Muscle of leg (tissue), 11 donors: ENCODE measurements around the gene SLC7A5. TPM values are rescaled to one million over a fixed set of nuclear protein-coding genes. Genes with fewer than 3 reads are reported as not detected.
A peak's percentile ranks its signal among the peaks of the same experiment; 100 is the strongest.
"Not testable (repeated sequence)": the region's sequence is repeated elsewhere in the genome, so short reads cannot be mapped to it uniquely, and the experiment has no call there.

Experiments used
- DNase-seq: peaks from one replicate; pipeline ENCODE4 v3.0.0; 2013
- H3K27ac ChIP-seq: one replicate; pipeline ENCODE4 v1.5.1; 2013; ENCODE audit warnings: mild to moderate bottlenecking, low read length, control low read depth
- H3K27me3 ChIP-seq: one replicate; pipeline ENCODE4 v1.6.1; 2013; ENCODE audit warnings: low read length; ENCODE audit not compliant: control insufficient read depth, insufficient read depth
- H3K36me3 ChIP-seq: one replicate; pipeline ENCODE4 v1.6.1; 2013; ENCODE audit warnings: low read length; ENCODE audit not compliant: control insufficient read depth, insufficient read depth
- H3K4me1 ChIP-seq: one replicate; pipeline ENCODE4 v1.6.1; 2013; ENCODE audit warnings: low read length; ENCODE audit not compliant: control insufficient read depth, insufficient read depth
- H3K4me3 ChIP-seq: one replicate; pipeline ENCODE4 v1.5.1; 2013; ENCODE audit warnings: low read length, control low read depth
- H3K9me3 ChIP-seq: replicated peaks from 2 replicates; pipeline ENCODE4 v1.6.1; 2013; ENCODE audit warnings: low read depth, low read length; ENCODE audit not compliant: control insufficient read depth
- WGBS: methylation state at CpG from one replicate; pipeline ENCODE4 v1.1.5; 2013; ENCODE audit warnings: missing lambda C conversion rate; ENCODE audit not compliant: insufficient coverage; 5-methylcytosine and 5-hydroxymethylcytosine counted together
- polyA plus RNA-seq, 8 donors: library from polyadenylated mRNA; unstranded; fragments of 120-200 nt; gene quantifications; one replicate each; pipeline versions ENCODE4 v1.2.1 to v1.2.3, GENCODE V29; 2013; ENCODE audit warnings: inconsistent platforms in 1 of 8, low replicate concordance in 1 of 8; ENCODE audit not compliant: insufficient read length in 8 of 8, insufficient read depth in 1 of 8
- total RNA-seq: library from RNA; stranded (reverse); fragments of 120-200 nt; gene quantifications from one replicate; pipeline ENCODE4 v1.2.4, GENCODE V29; 2013

The SLC7A5 gene
- total and polyA plus RNA-seq, 9 donors, result 2.3 to 14.3 (median 11.0) TPM

DNA sequence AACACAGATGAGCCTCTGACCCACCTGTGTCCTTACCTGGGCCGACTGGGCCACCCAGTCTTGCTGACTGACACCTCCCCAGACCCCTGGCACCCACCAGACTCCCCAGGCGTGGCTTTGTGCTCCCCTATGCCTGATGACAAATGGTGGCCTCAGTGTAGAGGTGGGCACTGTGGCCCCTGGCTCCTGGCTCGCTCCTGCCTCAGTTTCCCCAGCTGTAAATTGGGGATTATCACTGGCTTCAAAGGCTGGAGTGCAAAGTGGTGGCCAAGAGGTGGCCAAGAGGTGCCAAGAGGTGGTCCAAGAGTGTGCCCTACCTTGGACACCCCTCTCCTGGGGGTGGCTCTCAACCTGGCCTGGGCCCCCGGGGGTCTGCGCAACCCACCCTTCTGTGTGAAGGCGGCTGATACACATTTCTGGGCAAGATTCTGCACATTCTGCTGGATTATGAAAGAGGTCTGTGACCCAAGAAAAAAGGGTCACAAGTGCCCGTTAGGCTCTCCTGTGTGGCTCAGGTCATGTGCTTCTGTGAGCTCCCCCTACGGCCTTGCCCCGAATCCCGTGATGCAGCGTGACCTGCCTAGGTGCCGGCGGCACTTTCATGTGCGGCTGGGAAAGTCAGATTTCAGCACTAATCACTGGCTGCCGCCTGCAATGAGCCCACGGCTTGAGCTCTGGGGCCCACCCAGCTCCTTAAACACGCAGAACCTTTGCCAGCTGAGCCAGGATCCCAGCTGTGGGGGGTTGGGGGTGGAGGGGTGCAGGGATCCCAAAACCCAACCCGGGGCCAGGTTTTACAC is 7.8 kb downstream of the SLC7A5 start:
- not testable (repeated sequence) for H3K27me3 ChIP-seq, DNase-seq, H3K36me3 ChIP-seq, H3K27ac ChIP-seq, H3K4me3 ChIP-seq, H3K9me3 ChIP-seq
- H3K4me1 ChIP-seq, result peaks cover 43% of the 10 kb centered on the region
- WGBS, result 79% methylated on average over 14 of the region's 18 CpGs

GRCh38 chr16:87860553-87861299 is 8.6 kb downstream of the SLC7A5 start:
- Histone ChIP-seq H3K4me1 (peaks cover 51% of the 10 kb centered on the region), H3K4me3 (no peak overlapping the region), H3K9me3 (no peaks in the 10 kb centered on the region), H3K36me3 (no peaks in the 10 kb centered on the region), H3K27me3 (no peaks in the 10 kb centered on the region), H3K27ac (no peak overlapping the region)
- WGBS, result 56% methylated on average over 25 of the region's 26 CpGs
- peak; percentile 72 for DNase-seq

DNA sequence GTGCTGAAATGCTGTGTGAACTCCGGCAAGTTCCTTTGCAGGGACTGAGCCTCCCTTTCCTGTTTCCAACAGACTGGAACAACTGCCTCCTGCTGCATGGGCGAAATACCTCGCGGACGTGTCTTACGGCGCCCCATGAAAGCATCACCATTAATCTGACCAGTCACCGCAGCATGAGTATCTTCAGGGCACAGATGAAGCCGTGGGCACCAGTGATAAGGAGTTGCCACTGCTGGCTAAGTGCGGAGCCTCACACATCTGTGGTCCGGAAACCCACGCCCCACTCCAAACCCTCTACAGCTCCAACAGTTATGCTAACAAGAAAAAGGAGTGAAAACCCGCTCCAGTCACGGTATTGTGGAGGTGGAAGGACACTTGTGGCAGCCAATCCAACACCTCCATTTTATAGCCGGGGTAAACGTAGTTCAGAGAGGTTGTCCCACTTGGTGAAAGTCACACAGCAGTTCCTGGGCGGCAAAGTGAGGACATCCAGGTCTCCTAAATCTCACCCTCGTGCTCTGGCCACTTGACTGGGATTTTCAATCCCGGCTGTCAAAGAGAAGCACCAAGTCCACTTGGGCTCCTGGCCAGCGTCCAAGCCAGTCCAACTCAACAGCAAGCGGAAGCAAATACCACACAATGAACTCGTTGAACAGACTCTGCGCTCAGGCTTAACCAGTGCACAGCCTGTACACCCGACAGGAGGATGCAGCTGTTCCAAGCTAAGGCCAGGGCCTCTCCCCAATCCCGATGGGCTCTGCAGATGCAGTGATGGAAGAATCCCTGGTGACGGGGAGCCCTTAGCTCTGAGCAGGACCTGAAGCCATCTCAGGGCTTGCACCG is 10.9 kb downstream of the SLC7A5 start:
- H3K4me3 ChIP-seq, H3K9me3 ChIP-seq, H3K27me3 ChIP-seq, H3K36me3 ChIP-seq: not testable (repeated sequence)
- peak overlapping the region; percentile 82 for H3K27ac ChIP-seq
- H3K4me1 ChIP-seq, result peaks cover 74% of the 10 kb centered on the region
- WGBS, result 69% methylated on average over 13 of the region's 27 CpGs
- peak; percentile 54 for DNase-seq

GRCh38 chr16:87856791-87857228 is 12.5 kb downstream of the SLC7A5 start:
- Histone ChIP-seq H3K36me3 (no peaks in the 10 kb centered on the region), H3K27me3 (peaks cover 2% of the 10 kb centered on the region), H3K4me3 (no peak overlapping the region), H3K9me3 (no peaks in the 10 kb centered on the region), H3K4me1 (peaks cover 86% of the 10 kb centered on the region), H3K27ac (peak overlapping the region; percentile 7)
- 66% methylated on average over 15 of the region's 15 CpGs for WGBS
- DNase-seq, result no peak

DNA sequence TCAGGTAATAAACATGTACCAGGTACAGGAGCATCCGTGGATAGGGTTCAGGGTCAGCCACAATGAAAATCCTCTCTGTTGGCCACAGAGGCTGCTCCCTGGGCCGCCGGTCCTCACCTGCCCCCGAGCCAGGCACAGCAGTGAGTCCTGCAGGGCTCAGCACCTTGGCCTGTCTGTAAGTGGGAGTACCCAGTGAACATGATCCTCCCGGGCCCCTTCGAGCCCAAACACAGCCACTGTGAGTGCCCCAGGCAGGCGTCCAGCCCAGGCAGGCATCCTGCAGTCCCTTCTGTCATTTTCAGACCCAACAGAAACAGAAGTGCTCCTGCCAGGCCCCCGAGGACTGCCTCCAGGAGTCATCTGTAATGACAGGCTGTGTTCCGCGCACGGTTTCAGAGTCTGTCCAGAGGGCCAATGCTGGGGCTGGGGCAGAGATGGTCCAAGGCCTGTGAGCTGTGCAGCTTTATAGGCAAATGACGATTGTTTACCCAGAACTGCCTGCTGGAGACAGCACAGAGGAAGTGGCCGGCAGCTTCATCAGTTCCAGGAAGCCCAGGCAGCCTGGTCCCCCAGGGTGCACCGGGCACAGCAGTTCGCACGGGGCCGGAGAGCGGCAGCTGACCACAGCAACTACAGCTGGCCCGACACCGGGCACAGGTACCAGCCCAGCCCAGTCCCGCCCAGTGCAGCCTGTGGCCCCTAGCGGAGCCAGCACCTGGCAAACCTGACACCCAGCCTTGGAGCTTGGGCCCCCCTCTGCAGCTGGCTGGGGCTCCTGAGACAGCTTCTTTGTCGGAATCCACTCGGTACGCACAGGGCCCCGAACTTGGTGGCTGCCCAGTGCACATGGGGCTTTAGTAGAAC is 13.2 kb downstream of the SLC7A5 start:
- H3K4me3 ChIP-seq, result no peak overlapping the region

DNA sequence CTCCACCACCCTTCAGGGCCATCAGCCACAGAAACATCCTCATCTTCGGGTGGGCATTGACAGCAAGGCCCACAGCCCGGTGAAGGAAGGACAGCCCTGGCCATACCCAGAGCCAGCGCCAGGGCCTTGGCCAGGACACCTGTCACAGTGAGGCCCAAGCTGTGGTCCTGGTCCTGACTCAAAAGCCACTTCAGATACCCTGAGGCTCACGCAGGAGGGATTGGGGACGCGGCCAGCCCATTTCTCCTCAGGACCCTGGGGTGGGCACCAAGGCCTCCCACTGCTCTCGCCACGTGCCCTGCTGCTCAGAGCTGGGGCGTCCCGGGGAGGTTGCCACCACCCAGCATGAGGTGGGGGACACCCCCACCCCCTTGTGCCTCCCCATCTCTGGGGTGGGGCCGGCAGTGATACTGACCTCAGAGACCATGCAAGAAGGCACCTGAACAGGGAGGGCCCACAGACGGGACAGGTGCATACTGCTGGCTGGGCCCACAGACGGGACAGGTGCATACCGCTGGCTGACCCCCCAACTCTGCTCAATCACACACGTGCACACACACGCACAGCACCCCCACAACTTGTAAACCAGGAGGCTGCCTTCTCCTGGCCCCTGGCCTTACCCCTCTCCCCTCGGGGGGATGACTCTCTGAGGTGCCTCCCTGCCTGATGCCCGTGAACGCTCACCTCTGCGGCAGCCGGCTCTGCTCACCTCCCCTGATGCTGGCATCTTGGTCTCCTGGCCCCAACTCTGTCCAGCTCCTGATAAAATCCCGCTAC is 14.2 kb downstream of the SLC7A5 start:
- Histone ChIP-seq H3K36me3 (peaks cover 9% of the 10 kb centered on the region), H3K4me3 (no peak overlapping the region), H3K9me3 (no peaks in the 10 kb centered on the region), H3K27me3 (peaks cover 4% of the 10 kb centered on the region), H3K27ac (peak overlapping the region; percentile 29), H3K4me1 (peaks cover 91% of the 10 kb centered on the region)
- WGBS, result 82% methylated on average over 18 of the region's 22 CpGs
- no peak for DNase-seq

More for the DNA sequence above, 13.2 kb downstream of the SLC7A5 start:
- Histone ChIP-seq H3K9me3 (no peaks in the 10 kb centered on the region), H3K27ac (peak overlapping the region; percentile 51), H3K36me3 (peaks cover 3% of the 10 kb centered on the region), H3K27me3 (peaks cover 4% of the 10 kb centered on the region), H3K4me1 (peaks cover 89% of the 10 kb centered on the region)
- DNase-seq, result peak; percentile 56
- WGBS, result 54% methylated on average over 21 of the region's 26 CpGs

GRCh38 chr16:87854053-87854906 is 15.0 kb downstream of the SLC7A5 start:
- 79% methylated on average over 6 of the region's 21 CpGs for whole genome bisulfite sequencing
- H3K4me3 ChIP-seq, result no peak overlapping the region
- H3K27ac ChIP-seq, result peak overlapping the region; percentile 62
- no peak for DNase-seq
- peaks cover 4% of the 10 kb centered on the region for H3K27me3 ChIP-seq
- H3K4me1 ChIP-seq, result peaks cover 99% of the 10 kb centered on the region
- peaks cover 9% of the 10 kb centered on the region for H3K36me3 ChIP-seq
- H3K9me3 ChIP-seq, result no peaks in the 10 kb centered on the region

GRCh38 chr16:87853411-87854052 is 15.8 kb downstream of the SLC7A5 start:
- peaks cover 99% of the 10 kb centered on the region for H3K4me1 ChIP-seq
- peak overlapping the region; percentile 22 for H3K4me3 ChIP-seq
- H3K27me3 ChIP-seq, result peaks cover 4% of the 10 kb centered on the region
- H3K9me3 ChIP-seq, result no peaks in the 10 kb centered on the region
- peak; percentile 94 for DNase-seq
- H3K27ac ChIP-seq, result peak overlapping the region; percentile 81
- WGBS, result 7% methylated on average over 21 of the region's 25 CpGs
- H3K36me3 ChIP-seq, result peaks cover 11% of the 10 kb centered on the region
